Measurements from ENCODE around the gene RARRES2. TPM values are rescaled to one million over a fixed set of nuclear protein-coding genes. Genes with fewer than 3 reads are reported as not detected.
"Not testable (repeated sequence)": the region's sequence is repeated elsewhere in the genome, so short reads cannot be mapped to it uniquely, and the experiment has no call there.

RARRES2 gene
- total RNA-seq, 2 donors from 2014 or later: not detected

DNA sequence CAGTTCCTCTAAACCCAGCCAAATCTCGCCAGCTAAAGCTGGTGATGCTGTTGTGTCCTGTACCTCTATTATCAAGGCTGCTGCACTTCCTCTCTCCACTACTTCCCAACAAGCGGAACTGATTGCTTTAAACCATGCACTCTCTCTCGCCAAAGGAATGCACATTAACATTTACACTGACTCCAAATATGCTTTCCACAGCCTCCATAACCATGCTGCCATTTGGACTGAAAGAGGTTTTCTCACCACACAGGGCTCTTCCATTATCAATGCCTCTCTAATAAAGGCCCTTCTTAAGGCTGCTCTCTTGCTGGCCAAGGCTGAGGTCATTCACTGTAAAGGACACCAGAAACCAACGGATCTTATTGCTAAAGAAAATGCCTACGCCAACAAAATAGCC, 29.7 kb downstream of the RARRES2 start:
- DNase-seq (no peak), ATAC-seq (replicated peaks in 1 of 2) (no peak)
- Mint-ChIP-seq H3K27ac (no peak overlapping the region), H3K9me3 (no peaks in the 10 kb centered on the region), H3K4me1 (ENCODE audit: low read depth) (peaks cover 11% of the 10 kb centered on the region), H3K27me3 (ENCODE audit: low read depth) (no peaks in the 10 kb centered on the region), H3K4me3 (no peak overlapping the region), H3K36me3 (ENCODE audit: insufficient read depth in 2 of 2) (no peaks in the 10 kb centered on the region)

- Mint-ChIP-seq H3K4me3 (no peak overlapping the region), H3K27ac (no peak overlapping the region), H3K27me3 (ENCODE audit: low read depth) (no peaks in the 10 kb centered on the region), H3K4me1 (ENCODE audit: low read depth) (peaks cover 11% of the 10 kb centered on the region), H3K36me3 (ENCODE audit: insufficient read depth in 2 of 2) (no peaks in the 10 kb centered on the region), H3K9me3 (no peaks in the 10 kb centered on the region)
- ATAC-seq (replicated peaks in 1 of 2) (no peak), DNase-seq (no peak)
Observed at GRCh38 chr7:150311146-150311545, 30.3 kb downstream of the RARRES2 start.

DNA sequence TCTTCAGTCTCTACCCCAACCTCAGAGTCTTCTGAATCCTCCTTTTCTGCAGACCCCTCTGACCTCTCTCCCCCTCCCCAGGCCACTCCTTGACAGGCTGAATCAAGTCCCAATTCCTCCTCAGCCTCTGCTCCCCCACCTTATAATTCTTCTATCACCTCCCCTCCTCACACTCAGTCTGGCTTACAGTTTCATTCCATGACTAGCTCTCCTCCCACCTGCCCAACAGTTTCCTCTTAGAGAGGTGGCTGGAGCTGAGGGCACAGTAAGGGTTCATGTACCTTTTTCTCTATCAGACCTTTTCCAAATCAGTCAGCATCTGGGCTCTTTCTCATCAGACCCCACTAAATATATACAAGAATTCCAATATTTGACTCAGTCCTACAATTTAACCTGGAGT, 32.9 kb downstream of the RARRES2 start:
- Mint-ChIP-seq H3K4me3 (no peak overlapping the region), H3K9me3 (no peaks in the 10 kb centered on the region), H3K27me3 (ENCODE audit: low read depth) (no peaks in the 10 kb centered on the region), H3K27ac (no peak overlapping the region), H3K4me1 (ENCODE audit: low read depth) (peaks cover 19% of the 10 kb centered on the region), H3K36me3 (ENCODE audit: insufficient read depth in 2 of 2) (no peaks in the 10 kb centered on the region)
- no peak for DNase-seq
- no peak for ATAC-seq (replicated peaks in 1 of 2)

DNA sequence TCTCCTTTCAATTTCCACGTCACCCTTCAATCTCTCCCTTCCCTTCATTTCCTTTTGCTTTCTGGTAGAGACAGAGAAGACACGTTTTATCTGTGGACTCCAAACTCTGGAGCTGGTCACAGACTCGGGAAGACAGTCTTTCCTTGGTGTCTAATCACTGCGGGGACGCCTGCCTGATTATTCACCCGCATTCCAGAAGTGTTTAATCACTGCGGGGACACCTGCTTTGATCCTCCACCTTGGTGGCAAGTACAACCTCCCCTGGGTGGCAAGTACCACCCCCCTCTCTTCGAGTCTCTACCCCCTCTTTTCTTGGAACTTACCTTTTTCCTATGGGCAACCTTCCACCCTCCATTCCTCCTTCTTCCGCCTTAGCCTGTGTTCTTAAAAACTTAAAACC, 33.5 kb downstream of the RARRES2 start:
- DNase-seq: no peak
- Mint-ChIP-seq H3K4me1 (ENCODE audit: low read depth) (peaks cover 19% of the 10 kb centered on the region), H3K27ac (no peak overlapping the region)

DNA sequence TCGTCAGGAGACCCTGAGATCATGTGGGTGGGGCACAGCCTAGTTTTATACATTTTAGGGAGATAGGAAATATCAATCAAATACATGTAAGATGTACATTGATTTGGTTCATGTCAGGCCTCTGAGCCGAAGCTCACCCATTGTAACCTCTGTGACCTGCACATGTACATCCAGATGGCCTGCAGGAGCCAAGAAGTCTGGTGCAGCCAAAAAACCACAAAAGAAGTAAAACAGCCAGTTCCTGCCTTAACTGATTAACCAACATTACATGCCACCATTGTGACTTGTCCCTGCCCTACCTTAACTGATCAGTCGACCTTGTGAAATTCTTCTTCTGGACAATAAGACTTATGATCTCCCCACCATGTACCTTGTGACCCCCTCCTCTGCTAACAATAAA, 34.3 kb downstream of the RARRES2 start:
- DNase-seq: no peak
- H3K9me3 Mint-ChIP-seq: no peaks in the 10 kb centered on the region
- no peaks in the 10 kb centered on the region for H3K36me3 Mint-ChIP-seq (ENCODE audit: insufficient read depth in 2 of 2)
- H3K4me3 Mint-ChIP-seq: no peak overlapping the region
- H3K27me3 Mint-ChIP-seq (ENCODE audit: low read depth): no peaks in the 10 kb centered on the region
- H3K4me1 Mint-ChIP-seq (ENCODE audit: low read depth): peaks cover 19% of the 10 kb centered on the region
- no peak for ATAC-seq (replicated peaks in 1 of 2)
- H3K27ac Mint-ChIP-seq: no peak overlapping the region

More for the DNA sequence above, 33.5 kb downstream of the RARRES2 start:
- no peak overlapping the region for H3K4me3 Mint-ChIP-seq
- no peaks in the 10 kb centered on the region for H3K27me3 Mint-ChIP-seq (ENCODE audit: low read depth)
- ATAC-seq (replicated peaks in 1 of 2): no peak
- no peaks in the 10 kb centered on the region for H3K9me3 Mint-ChIP-seq
- H3K36me3 Mint-ChIP-seq (ENCODE audit: insufficient read depth in 2 of 2): no peaks in the 10 kb centered on the region

GRCh38 chr7:150306377-150306776, 35.1 kb downstream of the RARRES2 start:
- peaks cover 19% of the 10 kb centered on the region for H3K4me1 Mint-ChIP-seq (ENCODE audit: low read depth)
- not testable (repeated sequence) for H3K9me3 Mint-ChIP-seq; H3K36me3 Mint-ChIP-seq (ENCODE audit: insufficient read depth in 2 of 2); H3K27ac Mint-ChIP-seq; DNase-seq; H3K27me3 Mint-ChIP-seq (ENCODE audit: low read depth); H3K4me3 Mint-ChIP-seq; ATAC-seq (replicated peaks in 1 of 2)

- H3K9me3 Mint-ChIP-seq; H3K36me3 Mint-ChIP-seq (ENCODE audit: insufficient read depth in 2 of 2); H3K4me3 Mint-ChIP-seq; ATAC-seq (replicated peaks in 1 of 2); H3K27me3 Mint-ChIP-seq (ENCODE audit: low read depth); H3K27ac Mint-ChIP-seq; DNase-seq: not testable (repeated sequence)
- peaks cover 19% of the 10 kb centered on the region for H3K4me1 Mint-ChIP-seq (ENCODE audit: low read depth)
Observed at GRCh38 chr7:150305903-150306284, 35.5 kb downstream of the RARRES2 start.

GRCh38 chr7:150305259-150305902, 36.0 kb downstream of the RARRES2 start:
- not testable (repeated sequence) for H3K27me3 Mint-ChIP-seq (ENCODE audit: low read depth); H3K27ac Mint-ChIP-seq; H3K4me3 Mint-ChIP-seq; H3K9me3 Mint-ChIP-seq; H3K36me3 Mint-ChIP-seq (ENCODE audit: insufficient read depth in 2 of 2); ATAC-seq (replicated peaks in 1 of 2); DNase-seq
- peaks cover 19% of the 10 kb centered on the region for H3K4me1 Mint-ChIP-seq (ENCODE audit: low read depth)

GRCh38 chr7:150304499-150305258, 36.8 kb downstream of the RARRES2 start:
- not testable (repeated sequence) for H3K27me3 Mint-ChIP-seq (ENCODE audit: low read depth); H3K27ac Mint-ChIP-seq; DNase-seq; H3K9me3 Mint-ChIP-seq; H3K36me3 Mint-ChIP-seq (ENCODE audit: insufficient read depth in 2 of 2); H3K4me3 Mint-ChIP-seq
- H3K4me1 Mint-ChIP-seq (ENCODE audit: low read depth): peaks cover 19% of the 10 kb centered on the region
- ATAC-seq (replicated peaks in 1 of 2): peak in 1 of 2 donors; percentile 25

GRCh38 chr7:150302908-150303310, 38.5 kb downstream of the RARRES2 start:
- not testable (repeated sequence) for ATAC-seq (replicated peaks in 1 of 2); H3K36me3 Mint-ChIP-seq (ENCODE audit: insufficient read depth in 2 of 2); H3K27ac Mint-ChIP-seq; H3K27me3 Mint-ChIP-seq (ENCODE audit: low read depth); H3K4me3 Mint-ChIP-seq; DNase-seq; H3K9me3 Mint-ChIP-seq; H3K4me1 Mint-ChIP-seq (ENCODE audit: low read depth)

GRCh38 chr7:150297978-150298377, 43.5 kb downstream of the RARRES2 start:
- not testable (repeated sequence) for H3K4me1 Mint-ChIP-seq (ENCODE audit: low read depth); ATAC-seq (replicated peaks in 1 of 2); DNase-seq; H3K27me3 Mint-ChIP-seq (ENCODE audit: low read depth); H3K36me3 Mint-ChIP-seq (ENCODE audit: insufficient read depth in 2 of 2); H3K9me3 Mint-ChIP-seq; H3K4me3 Mint-ChIP-seq
- peak overlapping the region; percentile 38 for H3K27ac Mint-ChIP-seq

DNA sequence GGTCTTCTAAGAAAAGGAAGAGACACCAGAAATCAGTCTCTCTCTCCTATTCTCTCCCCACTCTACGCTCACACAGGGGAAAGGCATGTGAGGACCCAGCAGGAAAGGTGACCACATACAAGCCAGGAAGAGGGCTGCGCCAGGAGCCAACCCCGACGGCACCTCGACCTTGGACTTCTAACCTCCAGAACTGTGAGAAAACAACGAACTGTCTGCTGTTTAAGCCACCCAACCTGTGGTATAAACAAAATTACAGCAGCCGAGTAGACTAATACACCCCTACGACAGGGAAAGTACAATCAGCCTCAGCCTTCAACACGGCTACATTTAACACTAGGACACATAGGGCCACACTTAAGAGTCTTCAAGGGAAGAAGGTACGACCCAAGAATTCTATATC, 44.6 kb downstream of the RARRES2 start:
- H3K4me3 Mint-ChIP-seq; H3K27ac Mint-ChIP-seq; DNase-seq; ATAC-seq (replicated peaks in 1 of 2); H3K9me3 Mint-ChIP-seq; H3K36me3 Mint-ChIP-seq (ENCODE audit: insufficient read depth in 2 of 2); H3K27me3 Mint-ChIP-seq (ENCODE audit: low read depth); H3K4me1 Mint-ChIP-seq (ENCODE audit: low read depth): not testable (repeated sequence)

DNA sequence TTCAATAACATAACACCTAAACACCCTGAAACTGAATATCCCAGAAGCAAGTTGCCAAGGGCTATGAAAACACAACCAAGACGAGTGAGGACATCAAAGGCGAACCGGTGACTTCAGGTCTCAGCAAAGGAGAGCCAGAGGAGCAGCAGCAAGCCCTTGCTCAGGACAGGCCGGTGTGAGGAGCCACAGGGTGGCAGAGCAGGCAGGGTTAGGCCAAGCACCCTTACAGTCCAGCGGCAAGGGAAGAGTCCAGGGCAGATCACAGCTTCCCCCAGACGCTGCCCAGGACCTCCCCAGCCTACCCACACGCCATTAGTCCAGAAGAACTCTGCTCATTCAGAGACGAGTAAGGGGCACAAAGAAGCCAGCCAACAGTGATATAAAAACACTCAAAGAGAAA, 45.8 kb downstream of the RARRES2 start:
- not testable (repeated sequence) for H3K27ac Mint-ChIP-seq; H3K36me3 Mint-ChIP-seq (ENCODE audit: insufficient read depth in 2 of 2); H3K4me3 Mint-ChIP-seq

GRCh38 chr7:150295027-150295426, 46.4 kb downstream of the RARRES2 start:
- H3K9me3 Mint-ChIP-seq; DNase-seq; H3K4me3 Mint-ChIP-seq; ATAC-seq (replicated peaks in 1 of 2); H3K27me3 Mint-ChIP-seq (ENCODE audit: low read depth); H3K4me1 Mint-ChIP-seq (ENCODE audit: low read depth); H3K27ac Mint-ChIP-seq; H3K36me3 Mint-ChIP-seq (ENCODE audit: insufficient read depth in 2 of 2): not testable (repeated sequence)

More for the DNA sequence above, 45.8 kb downstream of the RARRES2 start:
- not testable (repeated sequence) for H3K9me3 Mint-ChIP-seq; DNase-seq; H3K4me1 Mint-ChIP-seq (ENCODE audit: low read depth); ATAC-seq (replicated peaks in 1 of 2); H3K27me3 Mint-ChIP-seq (ENCODE audit: low read depth)

Measured in activated T-cell treated with anti-CD3 and anti-CD28 coated beads, Interleukin-2, amount 50 U/mL, for 72 hours (primary cell).